Measurements from ENCODE around the gene SLC22A23.

DNA sequence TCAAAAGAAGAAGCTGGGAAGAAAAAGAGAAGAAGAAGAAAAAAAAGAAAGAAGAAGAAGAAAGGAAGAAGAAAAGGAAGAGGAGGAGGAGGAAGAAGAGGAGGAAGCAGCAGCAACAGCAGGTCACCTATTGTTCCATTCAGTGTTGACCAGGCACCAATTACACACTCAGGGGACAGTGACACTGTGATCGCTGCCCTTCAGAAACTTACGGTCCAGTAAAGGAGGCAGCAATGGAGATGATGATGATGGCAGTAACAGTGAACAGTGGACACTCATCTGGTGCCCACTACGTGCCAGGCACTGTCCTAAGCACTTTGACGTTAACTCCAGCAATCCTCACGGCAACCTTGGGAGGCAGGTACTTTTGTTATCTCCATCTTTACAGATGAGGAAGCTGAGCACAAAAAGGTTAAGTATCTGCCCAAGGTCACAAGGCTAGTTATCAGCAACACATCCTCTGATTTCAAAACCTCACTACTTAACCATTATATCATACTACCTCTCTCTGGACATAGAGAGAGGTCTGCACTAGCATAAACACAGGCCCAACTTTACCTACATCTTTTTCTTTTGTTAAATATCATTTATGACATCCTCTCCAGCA lies 83.2 kb downstream of the SLC22A23 start:
- TF ChIP-seq GATA3 (IDR thresholded peaks at IDR 0.05; ENCODE audit: low read depth, low read length) (no peak), GATA2 (IDR thresholded peaks at IDR 0.05; ENCODE audit: low read depth, low read length) (no peak)
